ENCODE measurements around the gene RIMS4. TPM values are rescaled to one million over a fixed set of nuclear protein-coding genes. Genes with fewer than 3 reads are reported as not detected.
"Not testable (repeated sequence)": the region's sequence is repeated elsewhere in the genome, so short reads cannot be mapped to it uniquely, and the experiment has no call there.

RIMS4 gene
- total and polyA plus RNA-seq, 12 donors = 0.04 to 0.42 (median 0.13) TPM; not detected in 5

DNA sequence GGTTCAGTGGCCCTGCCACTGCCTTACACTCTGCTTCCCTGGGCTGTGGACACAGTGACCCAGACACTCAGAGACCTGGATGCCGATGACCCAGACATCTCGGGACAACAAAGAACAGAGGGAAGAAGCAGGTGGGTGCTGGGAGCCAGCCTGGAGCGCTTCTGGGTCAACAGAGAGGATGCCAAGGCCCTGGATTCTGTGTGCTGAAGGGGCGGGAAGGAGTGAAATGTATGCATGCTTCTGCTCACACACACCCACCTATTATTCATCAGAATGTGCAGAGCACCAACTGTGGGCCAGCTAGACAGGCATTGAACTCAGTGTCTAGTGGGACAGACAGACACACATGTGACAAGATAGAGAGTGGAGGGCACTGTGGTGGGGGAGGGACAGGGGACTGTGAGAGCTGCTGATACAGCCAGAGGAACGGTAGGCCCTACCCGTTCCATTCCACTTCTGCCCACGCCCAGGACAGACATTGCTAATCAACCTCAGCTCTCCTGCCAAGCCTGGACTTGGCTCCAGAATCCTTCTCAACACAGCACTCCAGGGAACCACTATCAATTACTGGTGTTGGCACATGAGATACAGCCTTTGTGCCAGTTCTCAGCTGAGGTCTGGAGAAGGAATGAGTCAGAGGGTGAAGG is 44.5 kb downstream of the RIMS4 start:
- WGBS, 2 donors = 55 to 60% methylated on average over 7 of the region's 7 CpGs
- ATAC-seq (peak in 1 of 8 donors; percentile 58), DNase-seq (no peak)
- Histone ChIP-seq H3K9me3 (no peaks in the 10 kb centered on the region), H3K4me1 (peaks cover 3 to 26% (median 12%) of the 10 kb centered on the region in 9 donors), H3K4me3 (no peak overlapping the region), H3K27ac (no peak overlapping the region), H3K36me3 (no peaks in the 10 kb centered on the region), H3K27me3 (peaks cover 0 to 21% (median 8%) of the 10 kb centered on the region in 7 donors)
- intact Hi-C loops (cut with DNase I) = no loop called here
- TF ChIP-seq, protein P1, sequence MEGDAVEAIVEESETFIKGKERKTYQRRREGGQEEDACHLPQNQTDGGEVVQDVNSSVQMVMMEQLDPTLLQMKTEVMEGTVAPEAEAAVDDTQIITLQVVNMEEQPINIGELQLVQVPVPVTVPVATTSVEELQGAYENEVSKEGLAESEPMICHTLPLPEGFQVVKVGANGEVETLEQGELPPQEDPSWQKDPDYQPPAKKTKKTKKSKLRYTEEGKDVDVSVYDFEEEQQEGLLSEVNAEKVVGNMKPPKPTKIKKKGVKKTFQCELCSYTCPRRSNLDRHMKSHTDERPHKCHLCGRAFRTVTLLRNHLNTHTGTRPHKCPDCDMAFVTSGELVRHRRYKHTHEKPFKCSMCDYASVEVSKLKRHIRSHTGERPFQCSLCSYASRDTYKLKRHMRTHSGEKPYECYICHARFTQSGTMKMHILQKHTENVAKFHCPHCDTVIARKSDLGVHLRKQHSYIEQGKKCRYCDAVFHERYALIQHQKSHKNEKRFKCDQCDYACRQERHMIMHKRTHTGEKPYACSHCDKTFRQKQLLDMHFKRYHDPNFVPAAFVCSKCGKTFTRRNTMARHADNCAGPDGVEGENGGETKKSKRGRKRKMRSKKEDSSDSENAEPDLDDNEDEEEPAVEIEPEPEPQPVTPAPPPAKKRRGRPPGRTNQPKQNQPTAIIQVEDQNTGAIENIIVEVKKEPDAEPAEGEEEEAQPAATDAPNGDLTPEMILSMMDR (IDR thresholded peaks at IDR 0.05) = no peak

DNA sequence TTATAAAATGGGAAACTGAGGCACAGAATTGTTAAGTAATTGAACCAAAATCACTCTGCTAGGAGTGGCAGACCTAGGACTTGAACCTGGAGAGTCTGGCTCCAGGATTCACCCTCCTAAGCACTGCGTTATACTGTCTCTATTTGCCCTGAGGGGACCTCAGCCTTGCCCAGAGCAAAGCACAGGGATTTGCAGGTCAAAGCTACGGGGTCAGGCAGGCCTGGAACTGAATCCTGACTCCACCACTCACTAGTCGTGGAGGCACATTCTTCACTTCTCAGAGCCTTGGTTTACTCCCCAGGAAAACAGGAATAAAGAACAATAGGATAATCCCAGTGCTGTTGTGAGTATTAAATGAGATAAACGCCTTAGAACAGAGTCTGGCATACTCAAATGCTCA is 45.3 kb downstream of the RIMS4 start:
- no peak for DNase-seq
- Histone ChIP-seq H3K4me1 (peaks cover 3 to 26% (median 12%) of the 10 kb centered on the region in 9 donors), H3K4me3 (no peak overlapping the region), H3K36me3 (no peaks in the 10 kb centered on the region), H3K27ac (no peak overlapping the region), H3K27me3 (peaks cover 0 to 14% (median 6%) of the 10 kb centered on the region in 7 donors), H3K9me3 (no peaks in the 10 kb centered on the region)
- TF ChIP-seq, protein P1 (IDR thresholded peaks at IDR 0.05) = no peak
- intact Hi-C loops (cut with DNase I) = no loop called here
- ATAC-seq = no peak
- WGBS, 2 donors = 67 to 68% methylated on average over 4 of the region's 4 CpGs

DNA sequence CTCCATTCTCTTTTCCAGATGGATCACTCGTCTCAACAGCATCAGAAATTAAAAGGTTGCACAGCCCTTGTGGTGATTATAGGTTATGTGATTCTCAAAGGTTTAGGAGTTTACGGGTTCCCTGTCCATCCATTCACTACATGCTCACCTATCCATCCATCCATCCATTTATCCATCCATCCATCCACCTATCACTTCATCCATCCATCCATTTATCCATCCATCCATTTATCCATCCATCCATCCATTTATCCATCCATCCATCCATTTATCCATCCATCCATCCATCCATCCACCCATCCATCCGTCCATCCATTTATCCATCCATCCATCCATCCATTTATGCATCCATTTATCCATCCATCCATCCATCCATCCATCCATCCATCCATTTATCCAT is 46.5 kb downstream of the RIMS4 start:
- H3K27ac ChIP-seq; H3K4me3 ChIP-seq; intact Hi-C loops (cut with DNase I); H3K36me3 ChIP-seq; ATAC-seq; H3K9me3 ChIP-seq; DNase-seq: not testable (repeated sequence)
- Histone ChIP-seq H3K27me3 (peaks cover 0 to 14% (median 6%) of the 10 kb centered on the region in 7 donors), H3K4me1 (peaks cover 3 to 26% (median 12%) of the 10 kb centered on the region in 9 donors)
- WGBS, 2 donors = 86 to 94% methylated on average over 3 of the region's 3 CpGs

DNA sequence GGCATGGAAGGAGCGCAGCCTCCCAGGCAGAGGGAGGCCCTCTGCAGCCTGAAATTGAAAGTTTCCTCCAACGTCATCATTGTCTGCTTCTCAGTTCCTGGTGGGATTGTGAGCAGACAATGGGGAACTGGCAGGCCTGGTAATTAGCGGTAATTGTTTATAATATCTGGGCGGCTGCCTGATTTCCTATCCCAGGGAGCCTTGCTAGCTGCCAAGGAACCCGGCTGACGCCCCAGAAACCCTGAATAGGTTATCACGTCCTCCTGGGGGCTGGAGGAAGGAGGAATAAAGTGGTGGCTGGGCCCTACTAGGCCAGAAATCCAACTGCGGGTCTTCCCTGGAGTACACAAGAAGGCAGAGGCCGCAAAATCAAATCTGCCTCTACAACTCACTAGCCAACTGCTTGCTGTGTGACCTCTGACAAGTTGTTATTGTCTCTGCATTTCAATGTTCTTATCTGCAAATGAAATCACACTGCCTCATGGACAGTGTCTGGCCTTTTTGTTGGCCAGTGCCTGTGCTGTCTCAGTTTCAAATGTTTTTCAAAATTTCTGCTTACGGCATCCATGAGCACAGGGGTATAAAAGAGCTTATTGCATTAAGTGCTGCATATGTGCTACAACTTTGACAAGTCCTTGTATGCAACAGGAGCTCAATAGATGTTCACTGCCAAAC is 47.7 kb downstream of the RIMS4 start:
- DNase-seq (peak in 1 of 2 donors; percentile 63), ATAC-seq (peak; percentile 55 to 96 (median 86))
- no peak overlapping the region for H3K4me3 ChIP-seq
- peaks cover 0 to 14% (median 5%) of the 10 kb centered on the region in 7 donors for H3K27me3 ChIP-seq
- H3K4me1 ChIP-seq = peaks cover 3 to 26% (median 12%) of the 10 kb centered on the region in 9 donors
- WGBS, 2 donors = 53 to 54% methylated on average over 10 of the region's 10 CpGs
- H3K9me3 ChIP-seq = no peaks in the 10 kb centered on the region
- intact Hi-C loops (cut with DNase I) = no loop called here
- H3K36me3 ChIP-seq = no peaks in the 10 kb centered on the region
- TF ChIP-seq, protein P1 (IDR thresholded peaks at IDR 0.05) = peak in 1 of 9 donors; percentile 14
- H3K27ac ChIP-seq = peak overlapping the region; percentile 34 to 94 (median 84)
